PC-3 (cell line): Measurements from ENCODE around the gene SLC25A48. TPM values are rescaled to one million over a fixed set of nuclear protein-coding genes. Genes with fewer than 3 reads are reported as not detected.

Source experiments
- ATAC-seq: fragments of 200-7000 bp; cut with Tn5 transposase; 2 replicates; pipeline ENCODE4 v1.9.1; 2020; ENCODE audit warnings: mild to moderate bottlenecking, moderate library complexity
- BruUV-seq: library from RNA; stranded (reverse); fragments of 400-500 nt; replicated peaks from 2 replicates; lab custom pipeline; 2021; lab: Mats Ljungman, UMichigan
- CTCF ChIA-PET: fragments of 300-600 bp; sonication (Branson Sonifier 250); formaldehyde crosslinking; loops from one replicate; lab custom pipeline; 2022; ENCODE audit warnings: antibody characterized with exemption; lab: Charles Lee
- POLR2A ChIA-PET: fragments of 300-600 bp; sonication (Branson Sonifier 250); formaldehyde crosslinking; loops from one replicate; lab custom pipeline; 2022; ENCODE audit warnings: antibody characterized with exemption; ENCODE audit not compliant: unreplicated experiment; lab: Charles Lee
- DNase-seq: peaks from one replicate; pipeline ENCODE4 v3.0.0-alpha.2; 2015
- H2AFZ ChIP-seq: fragments of 300-600 bp; sonication (generic); 2 replicates; pipeline ENCODE4 v1.6.0; 2016; ENCODE audit warnings: antibody characterized with exemption, low read length
- H3F3A ChIP-seq: fragments of 300-600 bp; sonication (generic); one replicate; pipeline ENCODE4 v1.6.0; 2017; ENCODE audit warnings: antibody characterized with exemption, low read length, control low read depth, mild to moderate bottlenecking; ENCODE audit not compliant: unreplicated experiment
- H3K27ac ChIP-seq: fragments of 300-600 bp; sonication (generic); 2 replicates; pipeline ENCODE4 v1.5.1; 2016; ENCODE audit warnings: mild to moderate bottlenecking, low read length
- H3K27me3 ChIP-seq: fragments of 300-600 bp; sonication (generic); 2 replicates; pipeline ENCODE4 v1.6.1; 2016; ENCODE audit warnings: low read length, mixed read lengths
- H3K36me3 ChIP-seq: fragments of 300-600 bp; sonication (generic); 2 replicates; pipeline ENCODE4 v1.6.1; 2016; ENCODE audit warnings: low read depth, mixed run types, low read length, mixed read lengths
- H3K4me1 ChIP-seq: fragments of 300-600 bp; sonication (generic); 2 replicates; pipeline ENCODE4 v1.5.1; 2016; ENCODE audit warnings: low read length; ENCODE audit not compliant: insufficient read depth
- H3K4me2 ChIP-seq: fragments of 300-600 bp; sonication (generic); 2 replicates; pipeline ENCODE4 v1.6.0; 2016; ENCODE audit warnings: low read length
- H3K4me3 ChIP-seq: fragments of 300-600 bp; sonication (generic); 2 replicates; pipeline ENCODE4 v1.5.1; 2016; ENCODE audit warnings: mild to moderate bottlenecking, low read length, mixed read lengths
- H3K79me2 ChIP-seq: fragments of 300-600 bp; sonication (generic); 2 replicates; pipeline ENCODE4 v1.6.1; 2017; ENCODE audit warnings: low read length, mixed read lengths
- H3K9ac ChIP-seq: fragments of 300-600 bp; sonication (generic); 2 replicates; pipeline ENCODE4 v1.6.0; 2016; ENCODE audit warnings: mild to moderate bottlenecking, low read length
- H3K9me2 ChIP-seq: fragments of 300-600 bp; sonication (generic); replicated peaks from 2 replicates; pipeline ENCODE4 v1.6.1; 2016; ENCODE audit warnings: mixed run types, low read length, mixed read lengths
- H3K9me3 ChIP-seq: fragments of 300-600 bp; sonication (generic); 2 replicates; pipeline ENCODE4 v1.6.1; 2016; ENCODE audit warnings: low read length, mixed read lengths
- H4K20me1 ChIP-seq: fragments of 300-600 bp; sonication (generic); 2 replicates; pipeline ENCODE4 v1.6.1; 2016; ENCODE audit warnings: low read length, mixed read lengths
- CTCF ChIP-seq: fragments of 300-600 bp; sonication (generic); conservative IDR thresholded peaks from 2 replicates; pipeline ENCODE4 v1.5.1; 2017; ENCODE audit warnings: antibody characterized with exemption, low read depth, mild to moderate bottlenecking, low read length
- EZH2 ChIP-seq: fragments of 300-600 bp; sonication (generic); IDR thresholded peaks from one replicate; pipeline ENCODE4 v1.6.1; 2017; ENCODE audit warnings: antibody characterized with exemption, mild to moderate bottlenecking, low read length; ENCODE audit not compliant: unreplicated experiment
- EZH2phosphoT487 ChIP-seq: fragments of 300-600 bp; sonication (generic); IDR thresholded peaks from 2 replicates; pipeline ENCODE4 v1.6.1; 2018; ENCODE audit warnings: mild to moderate bottlenecking, antibody characterized with exemption, low read length, borderline replicate concordance
- intact Hi-C: fragments of 100-400 bp; cut with micrococcal nuclease; formaldehyde crosslinking; loops from 2 replicates; pipeline ENCODE4 v1.9.0; 2023
- total RNA-seq: library from RNA; depleted of rRNA; stranded (reverse); fragments of >200 nt; gene quantifications from 2 replicates; pipeline ENCODE4 v1.2.3, GENCODE V29; 2014

SLC25A48 gene
- total RNA-seq, 1 experiment from 2014 or later: not detected

GRCh38 chr5:135868681-135869080 lies 34.2 kb downstream of the SLC25A48 start:
- no peak for TF ChIP-seq EZH2
- no peak for TF ChIP-seq CTCF
- no peak for TF ChIP-seq EZH2phosphoT487
- intact Hi-C loops: no loop called here
- Histone ChIP-seq H3K9me3 (no peaks in the 10 kb centered on the region), H4K20me1 (no peaks in the 10 kb centered on the region), H3K27ac (no peak overlapping the region), H3K36me3 (no peaks in the 10 kb centered on the region), H3K79me2 (no peaks in the 10 kb centered on the region), H3K4me2 (no peak overlapping the region), H3K27me3 (peaks cover 18% of the 10 kb centered on the region; the same call in 1 of the 2 replicates), H3K4me3 (no peak overlapping the region), H3K9me2 (no peaks in the 10 kb centered on the region), H2AFZ (no peak overlapping the region), H3K9ac (no peak overlapping the region), H3K4me1 (no peaks in the 10 kb centered on the region), H3F3A (no peaks in the 10 kb centered on the region)
- BruUV-seq: no TSS peak
- ChIA-PET CTCF (no interaction called here), POLR2A (no interaction called here)
- ATAC-seq (no peak), DNase-seq (no peak)

- Histone ChIP-seq H3K9me2 (no peaks in the 10 kb centered on the region), H3K4me3 (no peak overlapping the region), H3K4me2 (no peak overlapping the region), H3K27ac (no peak overlapping the region), H4K20me1 (no peaks in the 10 kb centered on the region), H3K36me3 (no peaks in the 10 kb centered on the region), H3F3A (no peaks in the 10 kb centered on the region), H3K27me3 (peaks cover 18% of the 10 kb centered on the region; the same call in 1 of the 2 replicates), H3K9ac (no peak overlapping the region), H2AFZ (no peak overlapping the region), H3K79me2 (no peaks in the 10 kb centered on the region), H3K9me3 (no peaks in the 10 kb centered on the region), H3K4me1 (no peaks in the 10 kb centered on the region)
- ATAC-seq: no peak
- POLR2A ChIA-PET: no interaction called here
- DNase-seq: no peak
- intact Hi-C loops: no loop called here
- no peak for TF ChIP-seq CTCF
- BruUV-seq: no TSS peak
- CTCF ChIA-PET: no interaction called here
Measured at GRCh38 chr5:135869276-135869675, 34.8 kb downstream of the SLC25A48 start.

GRCh38 chr5:135869935-135870334 lies 35.5 kb downstream of the SLC25A48 start:
- peaks cover 18% of the 10 kb centered on the region; the same call in 1 of the 2 replicates for H3K27me3 ChIP-seq
- ATAC-seq (no peak), DNase-seq (no peak)
- no peaks in the 10 kb centered on the region for H3F3A ChIP-seq
- no peaks in the 10 kb centered on the region for H3K9me2 ChIP-seq
- BruUV-seq: no TSS peak
- H3K9ac ChIP-seq: no peak overlapping the region
- H3K4me3 ChIP-seq: no peak overlapping the region
- CTCF ChIA-PET: no interaction called here
- intact Hi-C loops: no loop called here
- TF ChIP-seq CTCF (no peak), EZH2 (no peak), EZH2phosphoT487 (no peak)
- H3K27ac ChIP-seq: no peak overlapping the region
- POLR2A ChIA-PET: no interaction called here
- H4K20me1 ChIP-seq: no peaks in the 10 kb centered on the region
- no peak overlapping the region for H2AFZ ChIP-seq
- no peaks in the 10 kb centered on the region for H3K9me3 ChIP-seq
- H3K4me2 ChIP-seq: no peak overlapping the region
- H3K79me2 ChIP-seq: no peaks in the 10 kb centered on the region
- H3K4me1 ChIP-seq: no peaks in the 10 kb centered on the region
- no peaks in the 10 kb centered on the region for H3K36me3 ChIP-seq
